Keratinocyte (primary cell): ENCODE data around the gene CLSTN2. TPM values are rescaled to one million over a fixed set of nuclear protein-coding genes. Genes with fewer than 3 reads are reported as not detected.

ENCODE experiments used
- DNase-seq: peaks from one replicate; pipeline ENCODE4 v3.0.0-alpha.2; 2011; ENCODE audit warnings: low read depth, missing footprints, low spot score
- FAIRE-seq: peaks from 2 replicates; lab custom pipeline; 2011; peaks lifted over from hg19 to GRCh38; lab: Jason Lieb, UNC
- H2AFZ ChIP-seq: 2 replicates; pipeline ENCODE4 v1.6.0; 2012; ENCODE audit warnings: low read length, control low read depth, inconsistent platforms; ENCODE audit not compliant: control insufficient read depth
- H3K27ac ChIP-seq: 2 replicates; pipeline ENCODE4 v1.5.1; 2011; ENCODE audit warnings: low read length; ENCODE audit not compliant: control insufficient read depth, insufficient read depth
- H3K27me3 ChIP-seq: 3 replicates; pipeline ENCODE4 v1.6.0; 2011; ENCODE audit warnings: low read length; ENCODE audit not compliant: control insufficient read depth, insufficient read depth; ENCODE audit errors: extremely low read depth
- H3K36me3 ChIP-seq, 2 experiments: 2 replicates in 1 of 2; 3 replicates in 1 of 2; pipeline ENCODE4 v1.5.1; 2011; ENCODE audit warnings: low read length in 2 of 2, mild to moderate bottlenecking in 1 of 2; ENCODE audit not compliant: control insufficient read depth in 2 of 2, insufficient read depth in 2 of 2; ENCODE audit errors: extremely low read depth in 1 of 2
- H3K4me1 ChIP-seq: 3 replicates; pipeline ENCODE4 v1.5.1; 2011; ENCODE audit warnings: low read length; ENCODE audit not compliant: control insufficient read depth, insufficient read depth; ENCODE audit errors: extremely low read depth
- H3K4me2 ChIP-seq: 3 replicates; pipeline ENCODE4 v1.6.0; 2011; ENCODE audit warnings: low read depth, low read length; ENCODE audit not compliant: control insufficient read depth, insufficient read depth; ENCODE audit errors: extremely low read depth
- H3K4me3 ChIP-seq, 3 experiments: fragments of 200-600 bp in 1 of 3; sonication (generic) in 1 of 3; 2 replicates in 2 of 3; 3 replicates in 1 of 3; pipeline ENCODE4 v1.5.1; 2011 to 2016; ENCODE audit warnings: low read length in 3 of 3, mild to moderate bottlenecking in 3 of 3, control low read depth in 2 of 3, inconsistent platforms in 1 of 3, low read depth in 1 of 3, mixed read lengths in 1 of 3, mixed run types in 1 of 3, moderate library complexity in 1 of 3; ENCODE audit not compliant: control insufficient read depth in 2 of 3, insufficient read depth in 2 of 3; ENCODE audit errors: extremely low read depth in 1 of 3
- H3K79me2 ChIP-seq: 2 replicates; pipeline ENCODE4 v1.6.0; 2012; ENCODE audit warnings: low read length; ENCODE audit not compliant: control insufficient read depth, insufficient read depth
- H3K9ac ChIP-seq: 3 replicates; pipeline ENCODE4 v1.6.0; 2011; ENCODE audit warnings: low read length; ENCODE audit not compliant: control insufficient read depth, insufficient read depth; ENCODE audit errors: extremely low read depth
- H3K9me1 ChIP-seq: 3 replicates; pipeline ENCODE4 v1.6.0; 2011; ENCODE audit warnings: low read length; ENCODE audit not compliant: control insufficient read depth, insufficient read depth; ENCODE audit errors: extremely low read depth
- H3K9me3 ChIP-seq: 2 replicates; pipeline ENCODE4 v1.5.1; 2012; ENCODE audit warnings: low read depth, low read length; ENCODE audit not compliant: control insufficient read depth
- H4K20me1 ChIP-seq: 3 replicates; pipeline ENCODE4 v1.6.0; 2011; ENCODE audit warnings: low read length; ENCODE audit not compliant: control insufficient read depth, insufficient read depth; ENCODE audit errors: extremely low read depth
- EZH2 ChIP-seq: IDR thresholded peaks from one replicate; pipeline ENCODE4 v1.6.1; 2012; ENCODE audit warnings: inconsistent platforms, mild to moderate bottlenecking, low read length, moderate library complexity
- dilution Hi-C: fragments of 300-500 bp; cut with MboI; formaldehyde crosslinking; loops from one replicate; pipeline ENCODE4 v1.7.0; 2020; ENCODE audit warnings: low sequenced_read_pairs; ENCODE audit not compliant: extremely low pct_ligation_motif_present
- polyA plus RNA-seq, 5 experiments: library from polyadenylated mRNA; depleted of rRNA in 3 of 5; stranded (reverse) in 3 of 5; stranded (forward) in 1 of 5; unstranded in 1 of 5; fragments of >200 nt; gene quantifications; 1 replicate in 1 of 5; 2 replicates in 3 of 5; 3 replicates in 1 of 5; pipeline versions ENCODE4 v1.2.1 to v1.2.3, GENCODE V29; 2011 to 2012; ENCODE audit warnings: missing spikeins in 2 of 5, low read depth in 1 of 5, low replicate concordance in 1 of 5
- TF ChIP-seq, protein P1 (sequence below), 3 experiments: IDR thresholded peaks in 1 of 3; conservative IDR thresholded peaks in 1 of 3; optimal IDR thresholded peaks in 1 of 3; 2 replicates in 2 of 3; 3 replicates in 1 of 3; pipeline versions ENCODE3 to v1.5.1; 2011; ENCODE audit warnings: low read length in 3 of 3, mild to moderate bottlenecking in 3 of 3, moderate library complexity in 2 of 3, control low read depth in 1 of 3, inconsistent platforms in 1 of 3; ENCODE audit not compliant: insufficient read depth in 2 of 3; ENCODE audit errors: extremely low read depth in 1 of 3

The CLSTN2 gene
- polyA plus RNA-seq, 1 donor (not counting 4 experiments of a cell fraction or from before 2014, with no cell fraction given), result 0.09 TPM

DNA sequence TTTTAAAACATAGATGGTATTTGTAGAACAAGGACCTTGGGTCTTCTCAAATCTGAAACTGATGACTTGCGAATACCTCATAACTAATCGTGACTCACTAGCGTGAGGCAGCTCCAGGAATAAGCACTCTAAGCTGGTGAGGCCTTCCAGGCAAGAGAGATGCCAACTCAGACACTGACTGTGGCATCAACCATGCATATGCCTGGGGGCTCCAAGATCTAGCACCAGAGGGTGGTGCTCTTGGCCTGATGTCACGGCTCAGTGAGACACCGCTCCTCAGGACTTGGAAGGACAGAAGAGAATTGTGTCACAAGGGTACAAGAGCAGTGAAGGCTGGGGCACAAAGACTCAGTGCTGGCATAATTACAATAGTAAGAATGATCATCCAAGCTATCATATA lies 617.9 kb downstream of the CLSTN2 start:
- Histone ChIP-seq H3K4me3 (no peak overlapping the region), H3K27me3 (no peaks in the 10 kb centered on the region), H3K27ac (no peak overlapping the region), H4K20me1 (no peaks in the 10 kb centered on the region), H3K4me2 (no peak overlapping the region), H3K36me3 (no peaks in the 10 kb centered on the region), H3K9ac (no peak overlapping the region), H3K9me3 (no peaks in the 10 kb centered on the region), H3K9me1 (no peaks in the 10 kb centered on the region), H3K79me2 (no peaks in the 10 kb centered on the region), H3K4me1 (peaks cover 9% of the 10 kb centered on the region), H2AFZ (no peak overlapping the region)
- peak; percentile 84 for DNase-seq
- TF ChIP-seq, protein P1, sequence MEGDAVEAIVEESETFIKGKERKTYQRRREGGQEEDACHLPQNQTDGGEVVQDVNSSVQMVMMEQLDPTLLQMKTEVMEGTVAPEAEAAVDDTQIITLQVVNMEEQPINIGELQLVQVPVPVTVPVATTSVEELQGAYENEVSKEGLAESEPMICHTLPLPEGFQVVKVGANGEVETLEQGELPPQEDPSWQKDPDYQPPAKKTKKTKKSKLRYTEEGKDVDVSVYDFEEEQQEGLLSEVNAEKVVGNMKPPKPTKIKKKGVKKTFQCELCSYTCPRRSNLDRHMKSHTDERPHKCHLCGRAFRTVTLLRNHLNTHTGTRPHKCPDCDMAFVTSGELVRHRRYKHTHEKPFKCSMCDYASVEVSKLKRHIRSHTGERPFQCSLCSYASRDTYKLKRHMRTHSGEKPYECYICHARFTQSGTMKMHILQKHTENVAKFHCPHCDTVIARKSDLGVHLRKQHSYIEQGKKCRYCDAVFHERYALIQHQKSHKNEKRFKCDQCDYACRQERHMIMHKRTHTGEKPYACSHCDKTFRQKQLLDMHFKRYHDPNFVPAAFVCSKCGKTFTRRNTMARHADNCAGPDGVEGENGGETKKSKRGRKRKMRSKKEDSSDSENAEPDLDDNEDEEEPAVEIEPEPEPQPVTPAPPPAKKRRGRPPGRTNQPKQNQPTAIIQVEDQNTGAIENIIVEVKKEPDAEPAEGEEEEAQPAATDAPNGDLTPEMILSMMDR (optimal IDR thresholded peaks at IDR 0.05 in 1 of 3, IDR thresholded peaks at IDR 0.05 in 1 of 3, conservative IDR thresholded peaks at IDR 0.05 in 1 of 3; ENCODE audit: extremely low read depth in 1 of 3, insufficient read depth in 2 of 3, low read length in 3 of 3), result peak in 1 of 3 experiments; percentile 81
- no peak for TF ChIP-seq EZH2
- FAIRE-seq, result peak; percentile 96
- dilution Hi-C loops, result no loop called here

DNA sequence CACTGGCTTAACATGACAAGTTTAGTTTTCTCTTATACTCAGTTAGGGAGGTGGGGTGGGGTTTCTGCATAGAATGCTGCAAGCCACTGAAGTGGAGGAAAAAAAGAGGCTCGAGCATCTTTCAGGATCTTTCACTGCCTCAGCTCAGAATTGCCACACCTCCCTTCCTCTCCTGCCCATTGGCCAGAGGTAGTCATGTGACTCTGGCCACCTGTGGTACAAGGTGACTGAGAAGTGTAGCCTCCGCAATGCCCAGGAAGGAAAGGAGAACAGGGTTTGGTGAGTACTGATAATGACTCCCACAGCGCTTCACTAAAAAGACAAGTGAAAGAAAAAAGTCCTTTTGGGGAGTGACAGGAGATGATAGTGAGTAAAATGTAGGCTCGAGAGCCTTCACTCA lies 618.6 kb downstream of the CLSTN2 start:
- no peak for FAIRE-seq
- no peak overlapping the region for H2AFZ ChIP-seq
- H3K4me1 ChIP-seq, result peaks cover 9% of the 10 kb centered on the region
- no peak overlapping the region for H3K9ac ChIP-seq
- dilution Hi-C loops, result no loop called here
- no peaks in the 10 kb centered on the region for H4K20me1 ChIP-seq
- no peak overlapping the region for H3K4me2 ChIP-seq
- DNase-seq, result no peak
- no peak overlapping the region for H3K4me3 ChIP-seq
- H3K27me3 ChIP-seq, result no peaks in the 10 kb centered on the region
- no peak overlapping the region for H3K27ac ChIP-seq
- no peaks in the 10 kb centered on the region for H3K36me3 ChIP-seq
- no peaks in the 10 kb centered on the region for H3K9me3 ChIP-seq
- TF ChIP-seq, protein P1 (optimal IDR thresholded peaks at IDR 0.05 in 1 of 3, IDR thresholded peaks at IDR 0.05 in 1 of 3, conservative IDR thresholded peaks at IDR 0.05 in 1 of 3; ENCODE audit: extremely low read depth in 1 of 3, insufficient read depth in 2 of 3, low read length in 3 of 3), result no peak
- TF ChIP-seq EZH2, result no peak
- no peaks in the 10 kb centered on the region for H3K79me2 ChIP-seq
- no peaks in the 10 kb centered on the region for H3K9me1 ChIP-seq
